C4-2B (cell line): ENCODE measurements around the gene TREML4.

ENCODE experiments used
- CTCF ChIP-seq: fragments of 450-650 bp; conservative IDR thresholded peaks from 2 replicates; pipeline ENCODE4 v1.5.1; 2017; ENCODE audit warnings: mild to moderate bottlenecking
- ZFX ChIP-seq: fragments of 450-650 bp; IDR thresholded peaks from 2 replicates; pipeline ENCODE4 v1.6.1; 2017

- TF ChIP-seq CTCF = no peak
- TF ChIP-seq ZFX = no peak
Observed at GRCh38 chr6:41228616-41229015, 467 bp downstream of the TREML4 start.
